Measurements from ENCODE around the gene CALML6.
A peak's percentile ranks its signal among the peaks of the same experiment; 100 is the strongest.

Gene CALML6

GRCh38 chr1:1946540-1946939 lies 31.5 kb downstream of the CALML6 start:
- DNase-seq = no peak

GRCh38 chr1:1947493-1947892 lies 32.4 kb downstream of the CALML6 start:
- DNase-seq = no peak

- DNase-seq = no peak
Measured at GRCh38 chr1:1948783-1949182, 33.7 kb downstream of the CALML6 start.

- no peak for DNase-seq
Measured at GRCh38 chr1:1950940-1951339, 35.9 kb downstream of the CALML6 start.

DNA sequence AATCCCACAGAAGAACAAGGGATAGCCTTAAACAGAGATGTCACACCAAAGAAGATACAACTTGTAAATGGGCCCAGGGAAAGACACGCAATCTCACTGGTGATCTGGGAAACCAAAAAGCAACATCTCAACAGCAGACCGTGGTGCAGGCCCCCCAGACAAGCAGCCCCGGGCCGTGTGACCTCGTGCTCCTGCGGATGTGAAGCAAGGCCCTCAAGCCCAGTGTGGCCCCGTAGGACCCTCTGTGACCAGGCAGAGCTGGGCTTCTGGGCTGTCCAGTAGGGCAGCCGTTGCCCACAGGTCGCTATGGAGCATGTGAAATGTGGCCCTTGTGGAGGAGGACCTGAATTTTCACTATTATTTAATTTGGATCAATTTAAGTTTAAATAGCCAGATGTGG lies 39.0 kb downstream of the CALML6 start:
- no peak for DNase-seq

- DNase-seq = no peak
Measured at GRCh38 chr1:1954831-1955441, 39.9 kb downstream of the CALML6 start.

GRCh38 chr1:1955621-1956094 lies 40.6 kb downstream of the CALML6 start:
- DNase-seq = no peak

- no peak for DNase-seq
Measured at GRCh38 chr1:1956101-1956500, 41.0 kb downstream of the CALML6 start.

DNA sequence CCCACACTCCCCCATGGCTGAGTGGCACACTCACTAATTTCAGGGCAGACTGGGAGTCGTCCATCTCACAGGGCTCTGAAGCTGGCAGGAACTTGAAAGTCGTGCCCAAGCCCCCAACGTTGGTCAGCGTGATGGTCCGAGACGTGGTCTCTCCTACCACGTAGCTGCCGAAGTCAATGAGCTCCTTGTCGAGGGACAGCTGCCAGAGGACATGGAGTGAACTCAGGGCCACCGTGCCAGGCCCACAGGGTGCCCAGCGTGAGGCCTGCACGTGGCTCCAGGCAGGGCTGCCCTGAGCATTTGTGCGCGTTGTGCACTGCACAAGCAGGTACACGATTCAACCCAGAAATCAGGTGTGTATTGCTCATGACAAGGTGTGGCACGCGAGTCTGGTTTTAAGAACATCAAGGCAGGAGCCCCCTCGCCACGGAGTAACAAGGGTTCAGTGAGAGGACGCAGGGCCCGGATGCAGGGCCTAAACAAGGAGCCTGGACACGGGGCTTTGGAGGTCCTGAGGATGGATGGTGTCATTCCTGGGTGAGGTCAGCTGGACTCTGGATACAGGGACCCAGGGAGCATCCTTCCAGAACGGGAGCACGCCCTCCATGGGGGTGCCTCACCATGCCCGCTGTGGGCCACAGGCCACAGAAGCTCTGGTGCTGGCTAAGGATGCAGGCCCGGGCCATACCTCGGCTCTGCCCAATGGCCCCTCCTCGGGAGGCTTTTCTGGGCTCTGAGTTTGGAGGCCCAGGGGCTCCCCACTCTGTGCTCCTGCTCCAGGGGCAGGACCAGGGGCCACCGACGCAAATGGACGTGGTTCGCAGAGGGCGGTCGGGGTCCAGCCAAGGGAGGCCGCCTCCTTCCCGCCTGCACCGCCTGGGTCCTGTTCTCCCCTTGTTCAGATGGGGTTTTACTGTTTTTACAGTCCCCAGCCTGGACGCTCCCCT lies 41.8 kb downstream of the CALML6 start:
- no peak for DNase-seq

- no peak for DNase-seq
Measured at GRCh38 chr1:1957533-1957961, 42.5 kb downstream of the CALML6 start.

- DNase-seq = no peak
Measured at GRCh38 chr1:1958071-1958541, 43.0 kb downstream of the CALML6 start.

DNA sequence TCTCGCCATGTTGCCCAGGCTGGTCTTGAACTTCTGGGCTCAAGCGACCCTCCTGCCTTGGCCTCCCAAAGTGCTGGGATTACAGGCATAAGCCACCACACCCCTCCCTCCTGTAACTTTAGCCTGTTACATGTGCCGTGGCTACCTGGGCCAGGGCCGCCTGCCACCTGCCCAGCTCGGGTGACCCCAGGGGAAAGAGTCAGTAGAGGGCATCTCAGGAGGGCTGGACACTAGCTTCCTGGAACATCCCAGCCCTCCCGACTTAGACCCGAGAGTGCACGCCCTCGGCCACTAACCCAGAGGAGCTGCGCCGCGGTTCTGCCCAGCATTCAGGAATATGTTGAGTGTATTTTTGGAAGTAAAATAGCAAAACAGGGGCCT lies 44.4 kb downstream of the CALML6 start:
- DNase-seq = no peak

GRCh38 chr1:1959840-1960479 lies 44.9 kb downstream of the CALML6 start:
- peak; percentile 41 to 63 for DNase-seq

DNA sequence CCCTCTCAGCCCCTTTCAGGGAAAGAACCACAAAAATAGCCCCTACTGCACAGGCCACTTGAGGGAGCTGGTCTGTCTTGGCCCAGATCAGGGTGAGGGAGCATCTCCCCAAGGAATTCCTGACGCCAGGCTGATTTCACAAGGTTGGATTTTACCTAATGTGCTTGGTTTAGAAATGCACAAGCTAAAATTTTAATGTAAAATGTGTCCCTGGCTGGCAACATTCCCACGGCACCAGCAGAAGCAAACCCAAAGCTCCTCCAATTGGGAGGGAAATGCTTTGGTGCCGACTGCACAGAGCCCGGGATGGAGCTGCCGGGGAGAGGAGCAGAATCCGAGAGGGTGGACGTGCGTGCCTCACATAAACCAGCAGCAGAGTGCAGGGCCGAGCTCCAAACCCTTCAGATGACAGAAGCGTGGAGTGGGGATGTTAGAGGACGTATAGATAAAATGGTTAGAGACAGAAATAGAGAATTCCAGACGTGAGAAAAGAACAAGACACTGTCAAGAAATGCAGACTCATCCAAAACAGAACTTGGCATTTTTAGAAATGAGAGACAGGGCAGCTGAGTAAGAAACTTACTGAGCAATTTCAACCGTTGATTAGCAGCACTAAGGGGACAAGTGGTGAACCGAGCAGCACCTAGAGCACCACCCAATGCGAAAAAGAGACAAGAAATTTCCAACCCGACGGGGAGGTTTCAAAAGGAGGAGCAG lies 45.6 kb downstream of the CALML6 start:
- no peak for DNase-seq

- no peak for DNase-seq
Measured at GRCh38 chr1:1962752-1963151, 47.7 kb downstream of the CALML6 start.

DNA sequence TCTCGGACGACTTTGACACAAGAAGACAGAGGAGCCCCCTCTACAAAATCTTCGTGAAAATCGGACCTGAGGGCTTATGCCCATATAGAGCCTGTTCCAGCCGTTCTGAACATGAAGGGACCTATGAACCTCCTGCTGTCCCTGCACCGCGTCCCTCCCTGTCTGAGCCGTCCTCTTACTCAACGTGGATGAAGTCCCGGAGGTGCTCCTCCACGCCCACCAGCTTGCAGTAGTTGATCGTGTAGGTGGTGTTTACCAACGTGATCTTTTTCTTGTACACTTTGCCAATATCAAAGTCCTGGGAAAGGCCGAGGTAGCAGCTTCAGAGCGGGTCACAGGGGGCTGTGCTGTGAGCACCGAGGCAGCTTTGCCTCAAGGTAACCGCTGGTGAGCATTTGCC lies 48.5 kb downstream of the CALML6 start:
- DNase-seq = no peak

DNA sequence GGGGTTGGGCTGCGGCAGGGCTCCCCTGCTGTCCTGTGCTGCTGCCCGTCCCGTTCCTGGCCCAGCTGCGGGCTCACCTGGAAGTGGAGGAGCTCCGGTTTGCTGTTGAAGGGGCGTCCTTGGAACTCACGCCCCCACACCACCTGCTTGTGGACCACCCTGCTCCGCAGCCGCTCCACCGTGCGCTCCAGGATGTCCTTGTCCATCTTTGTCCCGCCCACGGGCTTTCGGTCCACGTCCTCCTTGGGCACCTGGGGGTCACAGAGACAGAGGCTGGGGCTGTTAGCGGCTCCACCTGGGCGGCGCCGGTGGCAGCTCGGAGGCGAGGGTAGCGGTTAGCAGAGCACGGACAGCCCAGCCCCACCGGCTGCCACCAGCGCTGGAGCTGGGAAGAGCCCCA lies 49.8 kb downstream of the CALML6 start:
- no peak for DNase-seq

GRCh38 chr1:1965546-1965945 lies 50.5 kb downstream of the CALML6 start:
- no peak for DNase-seq

- DNase-seq = no peak
Measured at GRCh38 chr1:1966071-1966740, 51.1 kb downstream of the CALML6 start.

All from CD4-positive, alpha-beta T cell treated with Interferon alpha-2 for 1 hour (primary cell).